Ascending aorta (tissue), 2 donors: ENCODE measurements around the gene AXDND1. TPM values are rescaled to one million over a fixed set of nuclear protein-coding genes. Genes with fewer than 3 reads are reported as not detected.

Experiments used
- DNase-seq, 2 donors: peaks; one replicate each; pipeline ENCODE4 v3.0.0-alpha.2; 2019; ENCODE audit warnings: low spot score in 2 of 2
- H3K27ac ChIP-seq, 2 donors: fragments of 200-600 bp; sonication (generic); one replicate each; pipeline ENCODE4 v1.5.1; 2016 to 2017; ENCODE audit warnings: mild to moderate bottlenecking in 1 of 2
- H3K27me3 ChIP-seq: fragments of 200-600 bp; sonication (generic); one replicate; pipeline ENCODE4 v1.5.1; 2017
- H3K36me3 ChIP-seq, 2 donors: fragments of 200-600 bp; sonication (generic); one replicate each; pipeline ENCODE4 v1.5.1; 2016
- H3K4me1 ChIP-seq, 2 donors: fragments of 200-600 bp; sonication (generic); one replicate each; pipeline ENCODE4 v1.5.1; 2016 to 2017; ENCODE audit warnings: mild to moderate bottlenecking in 1 of 2
- H3K4me3 ChIP-seq, 2 donors: fragments of 200-600 bp; sonication (generic); one replicate each; pipeline ENCODE4 v1.5.1; 2016 to 2017; ENCODE audit warnings: mild to moderate bottlenecking in 1 of 2
- H3K9me3 ChIP-seq, 2 donors: fragments of 200-600 bp; sonication (generic); one replicate each; pipeline ENCODE4 v1.5.1; 2016
- intact Hi-C: fragments of 100-400 bp; cut with DNase I; formaldehyde crosslinking; loops from one replicate; pipeline ENCODE4 v1.15.1; 2023
- total RNA-seq: library from RNA; depleted of rRNA; stranded (reverse); fragments of >200 nt; gene quantifications from one replicate; pipeline ENCODE4 v1.1.0, GENCODE V29; 2016
- TF ChIP-seq, protein P1 (sequence below), 3 experiments: fragments of 200-600 bp in 2 of 3; fragments of 450-650 bp in 1 of 3; sonication (generic) in 2 of 3; IDR thresholded peaks; one replicate each; pipeline ENCODE4 v1.5.1; 2016 to 2019; ENCODE audit warnings: antibody characterized with exemption in 3 of 3, mild to moderate bottlenecking in 1 of 3, moderate library complexity in 1 of 3

AXDND1 gene
- total RNA-seq, 1 donor from 2014 or later = not detected

DNA sequence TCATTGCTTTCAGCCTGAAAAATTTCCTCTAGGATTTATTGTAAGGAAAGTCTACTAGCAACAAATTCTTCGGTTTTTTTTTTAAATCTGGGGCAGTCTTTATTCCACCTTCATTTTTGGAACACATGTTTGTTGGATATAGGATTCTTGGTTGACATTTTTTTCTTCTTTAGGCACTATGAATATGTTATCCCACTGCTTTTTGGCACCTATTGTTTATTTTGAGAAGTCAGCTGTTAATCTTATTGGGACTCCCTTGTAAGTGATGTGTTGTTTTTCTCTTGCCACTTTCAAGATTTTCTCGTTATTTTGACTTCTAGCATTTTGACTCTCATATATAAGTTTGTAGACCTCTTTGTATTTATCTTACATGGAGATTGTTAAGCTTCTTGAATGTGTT, 110.7 kb downstream of the AXDND1 start:
- TF ChIP-seq, protein P1, sequence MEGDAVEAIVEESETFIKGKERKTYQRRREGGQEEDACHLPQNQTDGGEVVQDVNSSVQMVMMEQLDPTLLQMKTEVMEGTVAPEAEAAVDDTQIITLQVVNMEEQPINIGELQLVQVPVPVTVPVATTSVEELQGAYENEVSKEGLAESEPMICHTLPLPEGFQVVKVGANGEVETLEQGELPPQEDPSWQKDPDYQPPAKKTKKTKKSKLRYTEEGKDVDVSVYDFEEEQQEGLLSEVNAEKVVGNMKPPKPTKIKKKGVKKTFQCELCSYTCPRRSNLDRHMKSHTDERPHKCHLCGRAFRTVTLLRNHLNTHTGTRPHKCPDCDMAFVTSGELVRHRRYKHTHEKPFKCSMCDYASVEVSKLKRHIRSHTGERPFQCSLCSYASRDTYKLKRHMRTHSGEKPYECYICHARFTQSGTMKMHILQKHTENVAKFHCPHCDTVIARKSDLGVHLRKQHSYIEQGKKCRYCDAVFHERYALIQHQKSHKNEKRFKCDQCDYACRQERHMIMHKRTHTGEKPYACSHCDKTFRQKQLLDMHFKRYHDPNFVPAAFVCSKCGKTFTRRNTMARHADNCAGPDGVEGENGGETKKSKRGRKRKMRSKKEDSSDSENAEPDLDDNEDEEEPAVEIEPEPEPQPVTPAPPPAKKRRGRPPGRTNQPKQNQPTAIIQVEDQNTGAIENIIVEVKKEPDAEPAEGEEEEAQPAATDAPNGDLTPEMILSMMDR (IDR thresholded peaks at IDR 0.05) = no peak
- H3K4me3 ChIP-seq = no peak overlapping the region
- H3K36me3 ChIP-seq = no peaks in the 10 kb centered on the region
- H3K9me3 ChIP-seq = peaks cover 0 to 20% of the 10 kb centered on the region in 2 donors
- intact Hi-C loops = no loop called here
- DNase-seq = no peak
- no peak overlapping the region for H3K27ac ChIP-seq
- no peaks in the 10 kb centered on the region for H3K4me1 ChIP-seq
- H3K27me3 ChIP-seq = no peaks in the 10 kb centered on the region

DNA sequence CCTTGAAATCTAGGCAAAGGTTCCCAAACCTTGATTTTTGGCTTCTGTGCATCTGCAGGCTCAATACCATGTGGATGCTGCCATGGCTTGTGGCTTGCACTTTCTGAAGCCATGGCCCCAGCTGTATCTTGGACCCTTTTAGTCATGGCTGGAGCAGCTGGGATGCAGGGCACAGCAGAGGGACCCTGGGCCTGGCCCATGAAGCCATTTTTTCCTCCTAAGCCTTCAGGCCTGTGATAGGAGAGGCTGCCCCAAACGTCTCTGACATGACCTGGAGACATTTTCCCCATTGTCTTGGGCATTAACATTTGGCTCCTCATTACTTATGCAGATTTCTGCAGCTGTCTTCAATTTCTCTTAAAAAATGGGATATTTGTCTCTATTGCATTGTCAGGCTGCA, 112.6 kb downstream of the AXDND1 start:
- Histone ChIP-seq H3K9me3 (peaks cover 0 to 20% of the 10 kb centered on the region in 2 donors), H3K4me3 (no peak overlapping the region), H3K27ac (no peak overlapping the region), H3K27me3 (no peaks in the 10 kb centered on the region), H3K36me3 (no peaks in the 10 kb centered on the region), H3K4me1 (no peaks in the 10 kb centered on the region)
- DNase-seq = no peak
- TF ChIP-seq, protein P1 (IDR thresholded peaks at IDR 0.05) = no peak
- intact Hi-C loops = no loop called here

DNA sequence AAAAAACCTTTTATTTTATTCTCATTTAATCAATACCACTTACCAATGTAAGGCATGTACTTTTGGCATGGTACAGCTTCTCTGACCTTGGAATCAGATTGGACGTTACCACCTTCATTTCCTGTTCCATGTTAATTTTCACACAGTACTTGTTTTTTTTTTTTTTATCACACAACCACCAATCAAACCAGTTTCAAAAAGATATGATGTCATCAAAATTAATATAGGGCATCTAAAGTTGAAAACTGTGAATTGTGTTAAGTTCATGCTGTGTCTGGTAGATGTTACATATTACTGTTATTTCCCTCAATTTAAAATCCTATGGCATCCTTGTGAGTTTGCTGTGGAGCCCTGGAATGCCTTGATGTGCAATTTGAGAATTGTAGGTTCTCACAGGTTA, 124.8 kb downstream of the AXDND1 start:
- H3K36me3 ChIP-seq = no peaks in the 10 kb centered on the region
- no peaks in the 10 kb centered on the region for H3K27me3 ChIP-seq
- intact Hi-C loops = no loop called here
- TF ChIP-seq, protein P1 (IDR thresholded peaks at IDR 0.05) = no peak
- H3K9me3 ChIP-seq = peaks cover 0 to 10% of the 10 kb centered on the region in 2 donors
- no peak for DNase-seq
- H3K27ac ChIP-seq = no peak overlapping the region
- no peak overlapping the region for H3K4me3 ChIP-seq
- no peaks in the 10 kb centered on the region for H3K4me1 ChIP-seq

DNA sequence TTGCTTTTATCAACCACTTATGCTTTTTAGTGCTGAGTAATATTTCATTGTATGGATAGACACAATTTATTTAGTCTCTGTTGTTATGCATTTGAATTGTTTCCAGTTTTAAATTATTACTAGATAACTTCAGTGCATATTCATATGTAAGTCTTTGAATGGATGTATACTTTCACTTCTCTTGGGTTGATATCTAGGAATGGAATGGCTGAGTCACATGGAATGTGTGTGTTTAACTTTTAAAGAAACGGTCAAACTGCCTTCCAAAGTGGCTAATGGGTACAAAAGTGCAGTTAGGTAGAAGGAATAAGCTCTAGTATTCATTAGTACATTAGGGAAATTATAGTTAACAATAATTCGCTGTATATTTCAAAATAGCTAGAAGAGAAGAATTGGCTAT, 127.6 kb downstream of the AXDND1 start:
- TF ChIP-seq, protein P1 (IDR thresholded peaks at IDR 0.05) = no peak
- no peak for DNase-seq
- Histone ChIP-seq H3K4me1 (no peaks in the 10 kb centered on the region), H3K4me3 (no peak overlapping the region), H3K9me3 (no peaks in the 10 kb centered on the region), H3K27me3 (no peaks in the 10 kb centered on the region), H3K27ac (no peak overlapping the region), H3K36me3 (no peaks in the 10 kb centered on the region)
- intact Hi-C loops = no loop called here

DNA sequence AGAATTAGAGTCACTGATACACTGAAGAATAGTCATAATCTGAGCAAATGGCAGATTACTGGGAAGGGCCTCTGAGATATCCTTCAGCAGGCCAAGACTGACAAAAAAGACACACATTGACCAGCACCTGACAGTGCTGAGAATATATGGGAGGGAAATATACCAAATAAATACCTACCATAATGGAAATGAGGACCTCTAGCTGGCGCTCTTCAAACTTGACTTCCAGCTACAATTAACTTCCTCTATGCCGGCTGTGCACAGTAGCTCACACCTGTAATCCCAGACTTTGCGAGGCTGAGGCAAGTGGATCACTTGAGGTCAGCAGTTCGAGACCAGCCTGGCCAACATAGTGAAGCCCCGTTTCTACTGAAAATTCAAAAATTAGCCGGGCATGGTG, 140.4 kb downstream of the AXDND1 start:
- Histone ChIP-seq H3K4me3 (no peak overlapping the region), H3K27ac (no peak overlapping the region), H3K36me3 (no peaks in the 10 kb centered on the region), H3K27me3 (no peaks in the 10 kb centered on the region), H3K9me3 (no peaks in the 10 kb centered on the region), H3K4me1 (no peaks in the 10 kb centered on the region)
- DNase-seq = no peak
- intact Hi-C loops = no loop called here
- TF ChIP-seq, protein P1 (IDR thresholded peaks at IDR 0.05) = no peak

DNA sequence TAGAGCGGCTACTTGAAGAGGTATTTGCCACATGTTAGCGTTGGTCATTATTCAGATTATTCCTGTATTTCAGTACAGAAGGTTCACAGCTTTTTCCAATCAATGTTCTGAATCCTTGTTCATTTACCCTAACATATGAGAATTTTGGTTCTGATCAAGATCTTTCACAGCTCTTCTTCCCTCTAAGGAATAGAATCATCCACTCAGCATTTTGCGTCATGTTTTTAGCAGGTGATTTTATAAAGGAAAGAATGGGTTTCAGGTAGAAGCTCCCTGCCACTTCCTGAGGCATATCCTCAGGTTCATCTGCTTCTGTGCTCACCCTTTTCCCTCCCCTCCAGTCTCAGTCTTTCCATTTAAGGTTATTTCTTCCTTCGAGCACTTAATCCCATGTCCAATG, 143.6 kb downstream of the AXDND1 start:
- no peak for DNase-seq
- no peaks in the 10 kb centered on the region for H3K9me3 ChIP-seq
- H3K4me1 ChIP-seq = no peaks in the 10 kb centered on the region
- no peaks in the 10 kb centered on the region for H3K27me3 ChIP-seq
- intact Hi-C loops = no loop called here
- TF ChIP-seq, protein P1 (IDR thresholded peaks at IDR 0.05) = no peak
- no peak overlapping the region for H3K4me3 ChIP-seq
- H3K27ac ChIP-seq = no peak overlapping the region
- no peaks in the 10 kb centered on the region for H3K36me3 ChIP-seq
